OCI-LY1 (cell line): ENCODE measurements around the gene PHC1.

ENCODE experiments used
- H2AFZ ChIP-seq: fragments of 200-600 bp; sonication (generic), shearing (Covaris generic); 2 replicates; pipeline ENCODE4 v1.6.0; 2014; ENCODE audit warnings: antibody characterized with exemption, mild to moderate bottlenecking, low read length
- H3F3A ChIP-seq: fragments of 200-600 bp; sonication (generic), shearing (Covaris generic); 2 replicates; pipeline ENCODE4 v1.6.0; 2014; ENCODE audit warnings: mild to moderate bottlenecking, antibody characterized with exemption, low read length, moderate library complexity; ENCODE audit not compliant: insufficient read depth
- H3K27ac ChIP-seq: fragments of 200-600 bp; sonication (generic); 2 replicates; pipeline ENCODE4 v1.5.1; 2014; ENCODE audit warnings: low read length, mixed run types, mild to moderate bottlenecking, low read depth; ENCODE audit not compliant: poor library complexity, severe bottlenecking
- H3K27me3 ChIP-seq: fragments of 200-600 bp; sonication (generic); 2 replicates; pipeline ENCODE4 v1.6.0; 2014; ENCODE audit warnings: antibody characterized with exemption, mild to moderate bottlenecking, low read length, moderate library complexity; ENCODE audit not compliant: insufficient read depth
- H3K36me3 ChIP-seq: fragments of 200-600 bp; sonication (generic); 2 replicates; pipeline ENCODE4 v1.6.1; 2014; ENCODE audit warnings: mild to moderate bottlenecking, antibody characterized with exemption, low read length, moderate library complexity, mixed read lengths; ENCODE audit not compliant: insufficient read depth
- H3K4me1 ChIP-seq: fragments of 200-600 bp; sonication (generic); 2 replicates; pipeline ENCODE4 v1.5.1; 2014; ENCODE audit warnings: mild to moderate bottlenecking, low read length, moderate library complexity; ENCODE audit not compliant: insufficient read depth, severe bottlenecking
- H3K4me2 ChIP-seq: fragments of 200-600 bp; sonication (generic), shearing (Covaris generic); 2 replicates; pipeline ENCODE4 v1.6.1; 2014; ENCODE audit warnings: low read length
- H3K4me3 ChIP-seq: fragments of 200-600 bp; sonication (generic); 2 replicates; pipeline ENCODE4 v1.5.1; 2014; ENCODE audit warnings: low read length, low read depth, mild to moderate bottlenecking, mixed read lengths; ENCODE audit not compliant: poor library complexity, severe bottlenecking
- H3K79me2 ChIP-seq: fragments of 200-600 bp; shearing (Covaris generic); 2 replicates; pipeline ENCODE4 v1.6.1; 2016; ENCODE audit warnings: mixed run types, low read length, mixed read lengths; ENCODE audit not compliant: insufficient read depth
- H3K9ac ChIP-seq: fragments of 200-600 bp; sonication (generic), shearing (Covaris generic); 2 replicates; pipeline ENCODE4 v1.6.1; 2014; ENCODE audit warnings: mild to moderate bottlenecking, low read length, mixed read lengths
- H3K9me2 ChIP-seq: fragments of 200-600 bp; sonication (generic), shearing (Covaris generic); 2 replicates; pipeline ENCODE4 v1.6.1; 2014; ENCODE audit warnings: low read depth, mild to moderate bottlenecking, low read length, mixed read lengths
- H3K9me3 ChIP-seq: fragments of 200-600 bp; shearing (Covaris generic); 2 replicates; pipeline ENCODE4 v1.6.1; 2014; ENCODE audit warnings: low read length, mixed read lengths
- H4K20me1 ChIP-seq: fragments of 200-600 bp; sonication (generic), shearing (Covaris generic); 2 replicates; pipeline ENCODE4 v1.6.0; 2016; ENCODE audit warnings: mild to moderate bottlenecking, low read length; ENCODE audit not compliant: insufficient read depth
- CTCF ChIP-seq: fragments of 200-600 bp; sonication (generic), shearing (Covaris generic); IDR thresholded peaks from 2 replicates; pipeline ENCODE4 v1.5.1; 2017; ENCODE audit warnings: mild to moderate bottlenecking, antibody characterized with exemption, low read length, moderate library complexity, mixed read lengths
- EZH2 ChIP-seq: fragments of 200-600 bp; sonication (generic), shearing (Covaris generic); IDR thresholded peaks from 2 replicates; pipeline ENCODE4 v1.8.0; 2017; ENCODE audit warnings: borderline replicate concordance, mixed run types, mild to moderate bottlenecking, antibody characterized with exemption, low read length, moderate library complexity, mixed read lengths

Gene PHC1

GRCh38 chr12:8989413-8989812, 75.1 kb downstream of the PHC1 start, which contains the start of gene KLRG1:
Gene KLRG1 (plus strand): TSS chr12:8989546. CDS start chr12:8989636, 90 bp downstream.
- H3K4me2 ChIP-seq, result no peak within 1 kb of the TSS
- no peak for TF ChIP-seq CTCF
- TF ChIP-seq EZH2, result no peak

More at GRCh38 chr12:8989413-8989812, 75.1 kb downstream of the PHC1 start, which contains the start of gene KLRG1:
- Histone ChIP-seq H2AFZ (no peak within 1 kb of the TSS), H3K9me2 (no peaks in the 10 kb centered on the region), H3K9me3 (no peaks in the 10 kb centered on the region), H3K9ac (no peak within 1 kb of the TSS), H3K4me1 (peaks cover 17% of the 10 kb centered on the region), H3K79me2 (no peaks in the 10 kb centered on the region), H3K4me3 (no peak within 1 kb of the TSS), H3K36me3 (no peaks in the 10 kb centered on the region), H3K27ac (no peak within 1 kb of the TSS), H4K20me1 (no peaks in the 10 kb centered on the region), H3K27me3 (no peaks in the 10 kb centered on the region), H3F3A (no peaks in the 10 kb centered on the region)
